Activated CD8-positive, alpha-beta T cell treated with anti-CD3 and anti-CD28 coated beads for 36 hours (primary cell): ENCODE data around the gene CD9. TPM values are rescaled to one million over a fixed set of nuclear protein-coding genes. Genes with fewer than 3 reads are reported as not detected.

Experiments used
- ATAC-seq: fragments of 200-7000 bp; cut with Tn5 transposase; one replicate; pipeline ENCODE4 v1.10.0; 2021; ENCODE audit warnings: mild to moderate bottlenecking, moderate library complexity
- CTCF ChIA-PET: fragments of 350-600 bp; sonication (Branson Sonifier 250); formaldehyde crosslinking; loops from one replicate; lab custom pipeline; 2021; ENCODE audit warnings: antibody characterized with exemption; lab: Charles Lee
- POLR2A ChIA-PET: fragments of 350-600 bp; sonication (Branson Sonifier 250); formaldehyde crosslinking; loops from one replicate; lab custom pipeline; 2021; ENCODE audit warnings: antibody characterized with exemption; lab: Charles Lee
- DNase-seq: peaks from one replicate; pipeline ENCODE4 v3.0.0-alpha.2; 2020
- H3K27ac Mint-ChIP-seq: one replicate; pipeline ENCODE4 v1.8.0; 2021; ENCODE audit warnings: mild to moderate bottlenecking, mixed read lengths
- H3K27me3 Mint-ChIP-seq: one replicate; pipeline ENCODE4 v1.8.0; 2021; ENCODE audit warnings: mixed read lengths
- H3K36me3 Mint-ChIP-seq: one replicate; pipeline ENCODE4 v1.8.0; 2021; ENCODE audit warnings: low read depth, mixed read lengths
- H3K4me1 Mint-ChIP-seq: one replicate; pipeline ENCODE4 v1.8.0; 2021; ENCODE audit warnings: low read depth, mixed read lengths
- H3K4me3 Mint-ChIP-seq: one replicate; pipeline ENCODE4 v1.8.0; 2021; ENCODE audit warnings: mild to moderate bottlenecking, moderate library complexity, mixed read lengths
- H3K9me3 Mint-ChIP-seq: one replicate; pipeline ENCODE4 v1.8.0; 2021; ENCODE audit warnings: mixed read lengths
- intact Hi-C: fragments of 100-400 bp; cut with micrococcal nuclease; formaldehyde crosslinking; loops from one replicate; pipeline ENCODE4 v1.10.0; 2022
- total RNA-seq, 2 experiments: library from RNA; stranded (reverse); gene quantifications; one replicate each; pipeline ENCODE4 v1.2.3, GENCODE V29; 2021
- TF ChIP-seq, protein P1 (sequence below): fragments of 200-600 bp; IDR thresholded peaks from one replicate; pipeline ENCODE4 v1.8.0; 2022; ENCODE audit warnings: antibody characterized with exemption, mild to moderate bottlenecking

CD9 gene
- total RNA-seq, 2 experiments from 2014 or later, result 9.1 to 9.2 TPM

DNA sequence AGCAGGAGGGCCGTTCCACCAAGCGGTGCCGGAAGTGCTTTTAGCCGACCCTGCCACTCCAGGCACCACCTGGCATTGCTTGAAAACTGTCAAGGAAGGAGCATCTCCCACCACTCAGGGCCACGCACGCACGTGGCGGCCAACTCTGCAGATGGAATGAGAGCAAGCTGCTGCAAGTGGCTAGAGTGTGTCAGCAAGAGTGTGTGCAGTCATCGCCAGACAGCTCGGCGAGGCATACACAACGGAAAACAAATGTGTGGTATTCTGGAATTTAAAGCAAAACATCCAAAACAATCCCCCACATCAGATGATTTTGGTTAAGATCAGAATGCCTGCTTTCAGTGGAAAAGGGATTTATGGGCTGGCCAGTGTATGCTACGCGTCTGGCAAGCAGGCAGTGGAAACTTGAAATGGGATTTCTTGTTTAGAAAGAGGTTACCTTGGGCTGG, 11.2 kb downstream of the CD9 start:
- no peak for ATAC-seq
- Mint-ChIP-seq H3K27ac (no peak overlapping the region), H3K9me3 (no peaks in the 10 kb centered on the region), H3K27me3 (peaks cover 2% of the 10 kb centered on the region), H3K4me3 (no peak overlapping the region), H3K4me1 (peaks cover 16% of the 10 kb centered on the region), H3K36me3 (no peaks in the 10 kb centered on the region)
- POLR2A ChIA-PET, result no interaction called here
- CTCF ChIA-PET, result interaction anchor here (1.1 to 5.7 kb wide), 3 partner anchors 15 to 73 kb away, joined by 4 to 34 read pairs (median 9); no protein-coding TSS in a partner anchor
- DNase-seq, result no peak
- TF ChIP-seq, protein P1, sequence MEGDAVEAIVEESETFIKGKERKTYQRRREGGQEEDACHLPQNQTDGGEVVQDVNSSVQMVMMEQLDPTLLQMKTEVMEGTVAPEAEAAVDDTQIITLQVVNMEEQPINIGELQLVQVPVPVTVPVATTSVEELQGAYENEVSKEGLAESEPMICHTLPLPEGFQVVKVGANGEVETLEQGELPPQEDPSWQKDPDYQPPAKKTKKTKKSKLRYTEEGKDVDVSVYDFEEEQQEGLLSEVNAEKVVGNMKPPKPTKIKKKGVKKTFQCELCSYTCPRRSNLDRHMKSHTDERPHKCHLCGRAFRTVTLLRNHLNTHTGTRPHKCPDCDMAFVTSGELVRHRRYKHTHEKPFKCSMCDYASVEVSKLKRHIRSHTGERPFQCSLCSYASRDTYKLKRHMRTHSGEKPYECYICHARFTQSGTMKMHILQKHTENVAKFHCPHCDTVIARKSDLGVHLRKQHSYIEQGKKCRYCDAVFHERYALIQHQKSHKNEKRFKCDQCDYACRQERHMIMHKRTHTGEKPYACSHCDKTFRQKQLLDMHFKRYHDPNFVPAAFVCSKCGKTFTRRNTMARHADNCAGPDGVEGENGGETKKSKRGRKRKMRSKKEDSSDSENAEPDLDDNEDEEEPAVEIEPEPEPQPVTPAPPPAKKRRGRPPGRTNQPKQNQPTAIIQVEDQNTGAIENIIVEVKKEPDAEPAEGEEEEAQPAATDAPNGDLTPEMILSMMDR, result no peak
- intact Hi-C loops, result no loop called here

DNA sequence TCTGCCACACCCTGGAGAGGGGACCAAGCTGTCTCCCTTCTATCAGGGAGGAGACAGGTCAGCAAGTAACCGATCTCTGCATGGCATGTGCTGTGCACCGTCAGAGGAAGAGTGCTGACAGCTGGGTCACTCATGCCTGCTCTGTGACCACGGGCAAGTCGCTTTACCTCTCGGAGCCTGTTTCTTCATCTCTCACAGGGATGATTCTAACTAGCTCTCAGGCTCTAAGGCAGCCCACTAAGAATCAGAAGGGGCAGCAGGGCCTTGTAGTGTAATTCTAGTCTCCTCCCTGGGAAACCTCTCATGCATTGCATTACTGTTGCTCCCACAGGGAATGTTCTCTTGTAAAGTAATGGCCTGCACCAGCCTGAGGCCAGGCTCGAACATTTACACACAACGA, 11.9 kb downstream of the CD9 start:
- ChIA-PET CTCF (interaction anchor here (1.1 to 5.7 kb wide), 3 partner anchors 16 to 72 kb away, joined by 4 to 34 read pairs (median 9); no protein-coding TSS in a partner anchor), POLR2A (interaction anchor here (1.8 kb wide), 1 partner anchor 67 kb away, joined by 4 read pairs; no protein-coding TSS in a partner anchor)
- no peak for ATAC-seq
- DNase-seq, result no peak
- no peaks in the 10 kb centered on the region for H3K36me3 Mint-ChIP-seq
- intact Hi-C loops, result no loop called here
- H3K9me3 Mint-ChIP-seq, result no peaks in the 10 kb centered on the region
- H3K4me3 Mint-ChIP-seq, result no peak overlapping the region
- peaks cover 2% of the 10 kb centered on the region for H3K27me3 Mint-ChIP-seq
- peaks cover 21% of the 10 kb centered on the region for H3K4me1 Mint-ChIP-seq
- TF ChIP-seq, protein P1, result no peak
- H3K27ac Mint-ChIP-seq, result no peak overlapping the region

DNA sequence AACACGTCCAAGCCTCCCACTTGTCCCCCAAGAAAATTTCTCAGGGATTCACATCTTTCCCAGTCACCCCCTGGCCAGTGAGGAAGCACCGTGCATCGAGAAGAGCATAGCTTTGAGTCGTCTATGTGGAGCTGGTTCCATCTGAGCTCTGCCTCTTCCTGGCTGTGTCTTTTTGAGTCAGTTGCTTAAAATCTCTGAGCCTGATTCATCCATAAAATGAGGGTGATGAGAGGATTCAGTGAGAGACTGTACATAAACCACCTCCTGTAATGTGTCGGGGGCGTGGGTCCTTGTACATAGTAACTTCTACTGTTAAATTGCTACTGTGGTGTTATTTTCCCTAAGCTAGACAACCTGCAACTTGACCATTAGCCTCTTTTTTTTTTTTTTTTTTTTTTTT, 13.8 kb downstream of the CD9 start:
- Mint-ChIP-seq H3K27ac (no peak overlapping the region), H3K36me3 (no peaks in the 10 kb centered on the region), H3K27me3 (no peaks in the 10 kb centered on the region), H3K4me3 (no peak overlapping the region), H3K4me1 (peaks cover 30% of the 10 kb centered on the region), H3K9me3 (no peaks in the 10 kb centered on the region)
- DNase-seq (no peak), ATAC-seq (no peak)
- CTCF ChIA-PET, result interaction anchor here (0.7 to 1.6 kb wide), 4 partner anchors 13 to 65 kb away, joined by 3 to 4 read pairs (median 3); no protein-coding TSS in a partner anchor
- POLR2A ChIA-PET, result no interaction called here
- TF ChIP-seq, protein P1, result no peak
- intact Hi-C loops, result no loop called here

DNA sequence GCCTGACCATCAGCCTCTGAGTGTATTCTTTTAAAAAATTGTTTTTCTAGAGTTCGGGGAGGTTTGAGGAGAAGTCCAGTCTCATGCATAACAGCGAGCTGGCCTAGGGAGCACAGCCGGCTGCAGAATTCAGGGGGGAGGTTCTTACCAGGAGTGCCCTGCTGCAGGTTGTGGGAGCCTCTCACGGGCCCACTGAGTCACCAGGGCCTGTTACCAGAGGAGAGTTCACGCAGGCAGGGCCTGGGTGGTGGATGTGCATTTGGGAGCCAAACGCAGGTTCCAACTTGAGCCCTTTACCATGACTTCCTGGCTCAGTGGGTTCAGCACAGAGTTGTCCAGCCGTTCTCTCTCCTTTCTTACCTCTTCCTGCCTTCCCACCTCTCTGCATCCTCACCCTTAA, 14.4 kb downstream of the CD9 start:
- DNase-seq, result no peak
- H3K36me3 Mint-ChIP-seq, result no peaks in the 10 kb centered on the region
- no peak overlapping the region for H3K27ac Mint-ChIP-seq
- H3K9me3 Mint-ChIP-seq, result no peaks in the 10 kb centered on the region
- intact Hi-C loops, result no loop called here
- H3K27me3 Mint-ChIP-seq, result no peaks in the 10 kb centered on the region
- CTCF ChIA-PET, result interaction anchor here (1.1 kb wide), 1 partner anchor 13 kb away, joined by 3 read pairs; no protein-coding TSS in a partner anchor
- H3K4me1 Mint-ChIP-seq, result peaks cover 30% of the 10 kb centered on the region
- POLR2A ChIA-PET, result no interaction called here
- H3K4me3 Mint-ChIP-seq, result no peak overlapping the region
- no peak for ATAC-seq
- TF ChIP-seq, protein P1, result no peak

DNA sequence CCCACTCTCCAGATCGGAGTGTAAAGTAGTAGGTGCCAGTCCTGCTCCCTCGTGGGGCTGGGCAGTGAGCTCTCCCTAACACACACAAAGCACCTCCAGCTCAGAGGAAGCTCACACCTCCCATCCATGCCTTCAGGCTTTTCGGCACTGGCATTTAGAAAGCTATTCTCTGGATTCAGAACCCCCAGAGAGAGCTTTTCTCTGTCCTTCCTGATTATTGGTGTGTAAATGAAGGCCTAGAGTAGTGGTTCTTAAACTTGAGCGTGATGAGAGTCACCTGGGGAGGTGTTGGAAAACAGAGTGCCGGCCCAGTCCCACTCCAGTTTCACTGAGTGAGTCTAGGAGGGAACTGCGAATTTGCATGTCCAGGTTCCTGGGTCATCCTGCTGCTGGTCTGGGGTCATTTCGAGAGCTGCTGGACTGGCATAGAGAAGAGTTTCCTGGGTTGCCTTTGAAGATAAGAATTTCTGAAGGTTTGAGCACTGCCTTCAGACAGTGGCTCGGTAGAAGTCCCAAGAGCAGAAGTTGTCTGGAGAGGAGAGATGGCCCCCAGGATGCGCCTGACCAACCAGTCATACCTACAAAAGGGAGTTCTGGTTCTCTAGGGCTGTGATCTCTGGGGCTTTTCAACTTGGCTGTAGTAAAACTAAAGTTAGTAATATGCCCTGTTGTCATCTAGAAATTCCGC, 15.1 kb downstream of the CD9 start:
- Mint-ChIP-seq H3K27me3 (no peaks in the 10 kb centered on the region), H3K4me1 (peaks cover 32% of the 10 kb centered on the region), H3K36me3 (no peaks in the 10 kb centered on the region), H3K9me3 (no peaks in the 10 kb centered on the region), H3K4me3 (no peak overlapping the region), H3K27ac (no peak overlapping the region)
- DNase-seq, result no peak
- intact Hi-C loops, result no loop called here
- ChIA-PET CTCF (interaction anchor here (0.8 kb wide), 1 partner anchor 20 kb away, joined by 5 read pairs; no protein-coding TSS in a partner anchor), POLR2A (no interaction called here)
- TF ChIP-seq, protein P1, result no peak
- ATAC-seq, result no peak
